H9 (cell line): Measurements from ENCODE around the gene PTK7. TPM values are rescaled to one million over a fixed set of nuclear protein-coding genes. Genes with fewer than 3 reads are reported as not detected.

Experiments used
- DNase-seq: peaks from one replicate; pipeline ENCODE4 v3.0.0-alpha.2; 2017
- H2AFZ ChIP-seq: one replicate; pipeline ENCODE4 v1.6.1; 2013; ENCODE audit warnings: mild to moderate bottlenecking, low read length, control low read depth, moderate library complexity
- H2AK5ac ChIP-seq: 2 replicates; pipeline ENCODE4 v1.6.1; 2013; ENCODE audit warnings: low read length, control low read depth, mixed read lengths; ENCODE audit not compliant: insufficient read length
- H2BK120ac ChIP-seq: one replicate; pipeline ENCODE4 v1.6.1; 2013; ENCODE audit warnings: low read depth, mild to moderate bottlenecking, low read length, control low read depth, inconsistent platforms; ENCODE audit not compliant: poor library complexity, severe bottlenecking
- H2BK12ac ChIP-seq: 2 replicates; pipeline ENCODE4 v1.6.1; 2013; ENCODE audit warnings: low read length, control low read depth, mixed read lengths, low read depth; ENCODE audit not compliant: insufficient read length
- H2BK15ac ChIP-seq: 2 replicates; pipeline ENCODE4 v1.6.1; 2013; ENCODE audit warnings: low read depth, low read length, control low read depth
- H2BK20ac ChIP-seq: one replicate; pipeline ENCODE4 v1.6.1; 2013; ENCODE audit warnings: low read depth, mild to moderate bottlenecking, low read length, control low read depth, inconsistent platforms; ENCODE audit not compliant: poor library complexity, severe bottlenecking
- H2BK5ac ChIP-seq: 2 replicates; pipeline ENCODE4 v1.6.1; 2013; ENCODE audit warnings: low read length, control low read depth, mixed read lengths; ENCODE audit not compliant: insufficient read length
- H3K14ac ChIP-seq: 2 replicates; pipeline ENCODE4 v1.6.1; 2013; ENCODE audit warnings: low read length, control low read depth; ENCODE audit not compliant: insufficient read depth
- H3K18ac ChIP-seq: 2 replicates; pipeline ENCODE4 v1.6.1; 2013; ENCODE audit warnings: low read depth, mild to moderate bottlenecking, mixed read lengths, low read length, control low read depth; ENCODE audit not compliant: insufficient read length
- H3K23ac ChIP-seq: 2 replicates; pipeline ENCODE4 v1.6.1; 2013; ENCODE audit warnings: low read length, control low read depth, mixed read lengths, low read depth; ENCODE audit not compliant: insufficient read length
- H3K23me2 ChIP-seq: 2 replicates; pipeline ENCODE4 v1.6.1; 2013; ENCODE audit warnings: low read depth, mild to moderate bottlenecking, mixed read lengths, low read length, control low read depth; ENCODE audit not compliant: insufficient read length, poor library complexity, severe bottlenecking
- H3K27ac ChIP-seq: 2 replicates; pipeline ENCODE4 v1.5.1; 2013; ENCODE audit warnings: low read length, control low read depth, mixed read lengths, low read depth; ENCODE audit not compliant: insufficient read length
- H3K27me3 ChIP-seq: 2 replicates; pipeline ENCODE4 v1.6.1; 2013; ENCODE audit warnings: low read length, control low read depth, inconsistent platforms; ENCODE audit not compliant: insufficient read depth
- H3K4ac ChIP-seq: 2 replicates; pipeline ENCODE4 v1.6.1; 2013; ENCODE audit warnings: low read depth, mild to moderate bottlenecking, control low read depth, inconsistent platforms, low read length, moderate library complexity
- H3K4me1 ChIP-seq: 2 replicates; pipeline ENCODE4 v1.6.1; 2013; ENCODE audit warnings: low read length, control low read depth, inconsistent platforms; ENCODE audit not compliant: insufficient read depth
- H3K4me2 ChIP-seq: 2 replicates; pipeline ENCODE4 v1.6.1; 2013; ENCODE audit warnings: low read length, control low read depth, mixed read lengths; ENCODE audit not compliant: insufficient read length, insufficient read depth
- H3K56ac ChIP-seq: 2 replicates; pipeline ENCODE4 v1.6.1; 2013; ENCODE audit warnings: low read depth, mild to moderate bottlenecking, mixed read lengths, low read length, control low read depth; ENCODE audit not compliant: insufficient read length
- H3K79me1 ChIP-seq: 2 replicates; pipeline ENCODE4 v1.6.1; 2013; ENCODE audit warnings: low read depth, mild to moderate bottlenecking, moderate library complexity, low read length, control low read depth, inconsistent platforms; ENCODE audit not compliant: insufficient read depth, poor library complexity, severe bottlenecking
- H3K79me2 ChIP-seq: 2 replicates; pipeline ENCODE4 v1.6.1; 2013; ENCODE audit warnings: low read length, control low read depth, inconsistent platforms; ENCODE audit not compliant: insufficient read depth
- H3K9ac ChIP-seq: 2 replicates; pipeline ENCODE4 v1.6.1; 2013; ENCODE audit warnings: low read length, control low read depth, mixed read lengths; ENCODE audit not compliant: insufficient read length; ENCODE audit errors: extremely low read depth
- H3K9me3 ChIP-seq: one replicate; pipeline ENCODE4 v1.6.1; 2013; ENCODE audit warnings: low read depth, low read length, inconsistent platforms; ENCODE audit not compliant: control insufficient read depth
- H3T11ph ChIP-seq: one replicate; pipeline ENCODE4 v1.6.1; 2013; ENCODE audit warnings: mild to moderate bottlenecking, low read length, control low read depth, inconsistent platforms
- H4K20me1 ChIP-seq: one replicate; pipeline ENCODE4 v1.6.1; 2013; ENCODE audit not compliant: control insufficient read depth, insufficient read length, insufficient read depth
- H4K5ac ChIP-seq: 2 replicates; pipeline ENCODE4 v1.6.1; 2013; ENCODE audit warnings: low read depth, mild to moderate bottlenecking, mixed read lengths, low read length, control low read depth; ENCODE audit not compliant: insufficient read length
- H4K8ac ChIP-seq: replicated peaks from 2 replicates; pipeline ENCODE4 v1.6.1; 2013; ENCODE audit warnings: low read length, control low read depth, mixed read lengths, low read depth; ENCODE audit not compliant: insufficient read length
- H4K91ac ChIP-seq: 2 replicates; pipeline ENCODE4 v1.6.1; 2013; ENCODE audit warnings: low read depth, mild to moderate bottlenecking, moderate library complexity, mixed read lengths, low read length, control low read depth; ENCODE audit not compliant: insufficient read length
- H3K27ac Mint-ChIP-seq, 3 experiments: 2 replicates in 2 of 3; 3 replicates in 1 of 3; pipeline ENCODE4 v1.8.0; 2020 to 2021; ENCODE audit warnings: mixed read lengths in 3 of 3, mild to moderate bottlenecking in 1 of 3, moderate library complexity in 1 of 3
- H3K27me3 Mint-ChIP-seq: 2 replicates; pipeline ENCODE4 v1.8.0; 2021; ENCODE audit warnings: low read depth, mild to moderate bottlenecking, moderate library complexity, mixed read lengths
- H3K36me3 Mint-ChIP-seq, 3 experiments: 2 replicates in 2 of 3; 3 replicates in 1 of 3; pipeline ENCODE4 v1.8.0; 2020 to 2021; ENCODE audit warnings: low read depth in 3 of 3, mixed read lengths in 3 of 3; ENCODE audit not compliant: insufficient read depth in 1 of 3
- H3K4me1 Mint-ChIP-seq, 2 experiments: 2 replicates each; pipeline ENCODE4 v1.8.0; 2020; ENCODE audit warnings: mixed read lengths in 2 of 2
- H3K4me3 Mint-ChIP-seq, 2 experiments: 2 replicates in 1 of 2; 3 replicates in 1 of 2; pipeline ENCODE4 v1.8.0; 2020 to 2021; ENCODE audit warnings: mild to moderate bottlenecking in 2 of 2, mixed read lengths in 2 of 2, moderate library complexity in 1 of 2
- H3K9me3 Mint-ChIP-seq, 2 experiments: 2 replicates in 1 of 2; 3 replicates in 1 of 2; pipeline ENCODE4 v1.8.0; 2020; ENCODE audit warnings: mild to moderate bottlenecking in 2 of 2, mixed read lengths in 2 of 2, moderate library complexity in 1 of 2
- CTCF ChIP-seq: fragments of 200-600 bp; sonication (generic); conservative IDR thresholded peaks from 3 replicates; pipeline ENCODE4 v1.8.0; 2021; ENCODE audit warnings: antibody characterized with exemption, mild to moderate bottlenecking
- WGBS: extraction: QIAGEN DNeasy Blood & Tissue Kit; methylation state at CpG from one replicate; pipeline ENCODE4 v1.1.7; 2013; ENCODE audit warnings: missing lambda C conversion rate, low lambda C conversion rate, mixed read lengths; ENCODE audit not compliant: insufficient read length; ENCODE audit errors: extremely low coverage; 5-methylcytosine and 5-hydroxymethylcytosine counted together
- total RNA-seq: library from RNA; stranded (reverse); gene quantifications from 2 replicates; pipeline ENCODE4 v1.2.1, GENCODE V29; 2021

Gene PTK7
- total RNA-seq, 1 experiment from 2014 or later = 128 TPM

- Histone ChIP-seq H3K56ac (no peak overlapping the region), H3K4me2 (no peak overlapping the region), H3K27me3 (no peaks in the 10 kb centered on the region), H3K9ac (no peak overlapping the region), H2BK12ac (no peak overlapping the region), H3K18ac (no peak overlapping the region), H4K20me1 (no peaks in the 10 kb centered on the region), H2AFZ (no peak overlapping the region), H3K9me3 (no peaks in the 10 kb centered on the region), H3K14ac (no peak overlapping the region), H2AK5ac (no peak overlapping the region), H3K23ac (no peak overlapping the region), H3K27ac (no peak overlapping the region), H3K4me1 (no peaks in the 10 kb centered on the region), H4K5ac (no peak overlapping the region), H2BK20ac (no peak overlapping the region), H2BK15ac (no peak overlapping the region), H3K23me2 (peaks cover 6% of the 10 kb centered on the region), H4K91ac (no peak overlapping the region), H3K79me1 (no peaks in the 10 kb centered on the region), H2BK120ac (no peak overlapping the region), H2BK5ac (no peak overlapping the region), H3K79me2 (no peaks in the 10 kb centered on the region), H3T11ph (no peak overlapping the region), H4K8ac (no peak overlapping the region), H3K4ac (no peak overlapping the region)
- Mint-ChIP-seq H3K36me3 (peaks cover 12 to 31% (median 30%) of the 10 kb centered on the region in 3 experiments; a peak in 6 of 7 replicates), H3K27me3 (no peaks in the 10 kb centered on the region), H3K27ac (no peak overlapping the region), H3K4me3 (peak overlapping the region; percentile 77 to 86; a peak in 4 of 5 replicates), H3K9me3 (no peaks in the 10 kb centered on the region), H3K4me1 (peaks cover 21% of the 10 kb centered on the region in 2 experiments)
- no peak for DNase-seq
- no peak for TF ChIP-seq CTCF
- WGBS = no CpG with 5 or more reads among the region's 4 CpGs
Observed at GRCh38 chr6:43183441-43183840, 107.3 kb downstream of the PTK7 start.
